ENCODE data around the gene EFHC1.

Gene EFHC1

DNA sequence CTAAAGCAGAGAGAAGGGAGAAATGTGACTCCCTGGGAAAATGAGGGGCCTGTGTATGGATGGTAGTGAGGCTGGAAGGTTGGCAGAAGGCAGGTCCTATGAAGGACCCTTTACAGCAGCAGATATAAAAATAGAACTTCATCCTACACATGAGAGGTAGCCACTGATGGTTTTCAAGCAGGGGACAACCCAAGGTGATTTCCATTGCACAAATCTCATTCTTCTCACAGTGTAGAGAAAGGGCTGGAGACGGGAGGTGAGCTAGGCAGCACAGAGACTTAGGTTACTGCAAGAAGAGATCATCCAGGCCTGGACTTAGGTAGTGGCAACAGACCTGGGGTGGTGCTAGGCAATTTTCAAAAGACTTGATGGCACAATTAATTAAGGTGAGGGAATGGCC lies 126.0 kb downstream of the EFHC1 start:
- no peak overlapping the region for H3K4me3 ChIP-seq (ENCODE audit: low read length)
- TF ChIP-seq, protein P1, sequence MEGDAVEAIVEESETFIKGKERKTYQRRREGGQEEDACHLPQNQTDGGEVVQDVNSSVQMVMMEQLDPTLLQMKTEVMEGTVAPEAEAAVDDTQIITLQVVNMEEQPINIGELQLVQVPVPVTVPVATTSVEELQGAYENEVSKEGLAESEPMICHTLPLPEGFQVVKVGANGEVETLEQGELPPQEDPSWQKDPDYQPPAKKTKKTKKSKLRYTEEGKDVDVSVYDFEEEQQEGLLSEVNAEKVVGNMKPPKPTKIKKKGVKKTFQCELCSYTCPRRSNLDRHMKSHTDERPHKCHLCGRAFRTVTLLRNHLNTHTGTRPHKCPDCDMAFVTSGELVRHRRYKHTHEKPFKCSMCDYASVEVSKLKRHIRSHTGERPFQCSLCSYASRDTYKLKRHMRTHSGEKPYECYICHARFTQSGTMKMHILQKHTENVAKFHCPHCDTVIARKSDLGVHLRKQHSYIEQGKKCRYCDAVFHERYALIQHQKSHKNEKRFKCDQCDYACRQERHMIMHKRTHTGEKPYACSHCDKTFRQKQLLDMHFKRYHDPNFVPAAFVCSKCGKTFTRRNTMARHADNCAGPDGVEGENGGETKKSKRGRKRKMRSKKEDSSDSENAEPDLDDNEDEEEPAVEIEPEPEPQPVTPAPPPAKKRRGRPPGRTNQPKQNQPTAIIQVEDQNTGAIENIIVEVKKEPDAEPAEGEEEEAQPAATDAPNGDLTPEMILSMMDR (IDR thresholded peaks at IDR 0.05; ENCODE audit: low read depth, low read length, poor library complexity, severe bottlenecking): no peak
- TF ChIP-seq EZH2phosphoT487 (IDR thresholded peaks at IDR 0.05; ENCODE audit: borderline replicate concordance, low read length): no peak
- no peak overlapping the region for H3K27ac ChIP-seq (ENCODE audit: low read depth, low read length)
- H3K79me2 ChIP-seq (ENCODE audit: control insufficient read depth, low read length): no peaks in the 10 kb centered on the region
- no peaks in the 10 kb centered on the region for H3K36me3 ChIP-seq (ENCODE audit: control insufficient read depth, low read length)
- no peaks in the 10 kb centered on the region for H4K20me1 ChIP-seq (ENCODE audit: control insufficient read depth, insufficient read depth, low read depth, low read length)
- H3K9me2 ChIP-seq (replicated peaks; ENCODE audit: control insufficient read depth, low read length): no peaks in the 10 kb centered on the region
- H3F3A ChIP-seq (ENCODE audit: control insufficient read depth, insufficient read depth): no peaks in the 10 kb centered on the region
- no peaks in the 10 kb centered on the region for H3K4me1 ChIP-seq (ENCODE audit: control insufficient read depth, low read length)
- H3K4me2 ChIP-seq (ENCODE audit: low read length): no peak overlapping the region
- H3K9me3 ChIP-seq (ENCODE audit: control insufficient read depth, insufficient read depth, low read length): no peaks in the 10 kb centered on the region
- no peaks in the 10 kb centered on the region for H3K27me3 ChIP-seq (ENCODE audit: control insufficient read depth, low read length)

DNA sequence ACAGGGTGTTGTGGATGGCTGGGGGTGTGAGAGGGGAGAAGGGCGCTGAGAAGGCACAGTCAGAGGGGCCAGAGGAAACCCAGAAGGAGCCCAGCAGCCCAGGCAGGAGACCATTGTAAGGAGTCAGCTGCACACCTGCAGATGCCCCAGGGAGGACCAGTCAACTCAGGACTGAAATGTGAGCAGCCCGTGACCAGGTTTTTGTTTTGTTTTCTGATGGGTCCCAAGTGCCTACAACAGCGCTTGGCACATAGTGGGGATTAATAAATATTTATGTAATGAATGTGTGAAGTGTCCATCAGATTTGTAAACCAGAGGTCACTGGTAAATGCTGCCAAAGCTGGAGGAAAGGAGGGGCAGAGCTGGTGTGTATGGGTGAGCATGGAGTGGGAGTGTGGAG lies 126.5 kb downstream of the EFHC1 start:
- Histone ChIP-seq H3K4me3 (ENCODE audit: low read length) (no peak overlapping the region), H3K4me2 (ENCODE audit: low read length) (no peak overlapping the region), H3K9me3 (ENCODE audit: control insufficient read depth, insufficient read depth, low read length) (no peaks in the 10 kb centered on the region), H3K27me3 (ENCODE audit: control insufficient read depth, low read length) (no peaks in the 10 kb centered on the region), H3K79me2 (ENCODE audit: control insufficient read depth, low read length) (no peaks in the 10 kb centered on the region), H3F3A (ENCODE audit: control insufficient read depth, insufficient read depth) (no peaks in the 10 kb centered on the region), H3K9me2 (replicated peaks; ENCODE audit: control insufficient read depth, low read length) (no peaks in the 10 kb centered on the region), H3K4me1 (ENCODE audit: control insufficient read depth, low read length) (no peaks in the 10 kb centered on the region), H3K27ac (ENCODE audit: low read depth, low read length) (no peak overlapping the region), H4K20me1 (ENCODE audit: control insufficient read depth, insufficient read depth, low read depth, low read length) (no peaks in the 10 kb centered on the region), H3K36me3 (ENCODE audit: control insufficient read depth, low read length) (no peaks in the 10 kb centered on the region)
- TF ChIP-seq EZH2phosphoT487 (IDR thresholded peaks at IDR 0.05; ENCODE audit: borderline replicate concordance, low read length): no peak
- TF ChIP-seq, protein P1 (IDR thresholded peaks at IDR 0.05; ENCODE audit: low read depth, low read length, poor library complexity, severe bottlenecking): no peak

DNA sequence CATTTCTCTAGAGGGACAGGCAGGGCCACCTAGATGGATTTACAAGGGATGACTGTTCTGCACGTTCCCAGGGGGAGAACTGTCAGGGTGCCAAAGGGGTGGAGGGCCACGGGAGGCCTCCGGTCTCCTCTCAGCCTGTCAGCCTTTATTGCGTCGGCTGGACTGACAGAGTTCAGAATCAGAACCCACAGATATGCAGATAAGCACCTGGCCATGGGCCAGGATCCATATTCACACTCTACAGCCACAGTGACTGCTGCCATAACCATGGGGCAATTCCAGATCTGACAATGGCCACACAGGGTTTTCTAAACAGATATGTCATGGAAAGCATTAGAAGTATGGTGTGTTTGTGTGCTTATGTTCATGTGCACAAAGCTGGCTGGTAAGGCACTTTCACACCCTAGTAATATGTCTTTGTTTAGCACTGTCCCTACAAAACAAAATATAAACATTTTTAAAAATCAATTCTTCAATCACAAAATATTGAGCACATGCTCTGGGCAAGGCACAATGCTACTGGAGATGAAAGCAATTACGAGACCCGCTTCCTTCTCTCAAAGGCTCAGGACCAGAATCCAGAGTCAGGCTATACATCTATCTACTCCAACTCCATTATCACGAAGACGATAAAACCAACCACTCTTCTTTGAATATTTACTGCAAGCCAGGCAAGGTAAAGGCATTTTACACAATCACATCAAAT lies 127.7 kb downstream of the EFHC1 start:
- no peaks in the 10 kb centered on the region for H4K20me1 ChIP-seq (ENCODE audit: control insufficient read depth, insufficient read depth, low read depth, low read length)
- no peaks in the 10 kb centered on the region for H3F3A ChIP-seq (ENCODE audit: control insufficient read depth, insufficient read depth)
- TF ChIP-seq, protein P1 (IDR thresholded peaks at IDR 0.05; ENCODE audit: low read depth, low read length, poor library complexity, severe bottlenecking): no peak
- no peak for TF ChIP-seq EZH2phosphoT487 (IDR thresholded peaks at IDR 0.05; ENCODE audit: borderline replicate concordance, low read length)
- peaks cover 9% of the 10 kb centered on the region for H3K4me1 ChIP-seq (ENCODE audit: control insufficient read depth, low read length)
- H3K27me3 ChIP-seq (ENCODE audit: control insufficient read depth, low read length): no peaks in the 10 kb centered on the region
- no peaks in the 10 kb centered on the region for H3K9me3 ChIP-seq (ENCODE audit: control insufficient read depth, insufficient read depth, low read length)
- H3K4me3 ChIP-seq (ENCODE audit: low read length): no peak overlapping the region
- H3K4me2 ChIP-seq (ENCODE audit: low read length): no peak overlapping the region
- H3K36me3 ChIP-seq (ENCODE audit: control insufficient read depth, low read length): no peaks in the 10 kb centered on the region
- no peaks in the 10 kb centered on the region for H3K79me2 ChIP-seq (ENCODE audit: control insufficient read depth, low read length)
- no peak overlapping the region for H3K27ac ChIP-seq (ENCODE audit: low read depth, low read length)
- H3K9me2 ChIP-seq (replicated peaks; ENCODE audit: control insufficient read depth, low read length): no peaks in the 10 kb centered on the region

All from DOHH2 (cell line).